Measurements from ENCODE around the gene LMAN1.

The LMAN1 gene

GRCh38 chr18:59344996-59345395 lies 14.1 kb downstream of the LMAN1 start:
- TF ChIP-seq Cebpa-rat (IDR thresholded peaks at IDR 0.05), result no peak

GRCh38 chr18:59343926-59344325 lies 15.1 kb downstream of the LMAN1 start:
- Histone ChIP-seq H3K4me3 (no peak overlapping the region), H3K27ac (no peak overlapping the region), H3K9me3 (peaks cover 23% of the 10 kb centered on the region; the same call in 1 of the 2 replicates), H3K4me1 (no peaks in the 10 kb centered on the region), H3K36me3 (peaks cover 99% of the 10 kb centered on the region), H3K27me3 (no peaks in the 10 kb centered on the region), H3K9ac (no peak overlapping the region), H4K20me1 (peaks cover 9% of the 10 kb centered on the region), H3K4me2 (no peak overlapping the region)
- no peak for TF ChIP-seq Cebpa-rat (IDR thresholded peaks at IDR 0.05)

More at GRCh38 chr18:59344996-59345395, 14.1 kb downstream of the LMAN1 start:
- Histone ChIP-seq H3K36me3 (peaks cover 98% of the 10 kb centered on the region), H3K9ac (no peak overlapping the region), H3K9me3 (peaks cover 23% of the 10 kb centered on the region; the same call in 1 of the 2 replicates), H4K20me1 (peaks cover 1% of the 10 kb centered on the region), H3K27me3 (no peaks in the 10 kb centered on the region), H3K4me2 (no peak overlapping the region), H3K4me3 (no peak overlapping the region), H3K27ac (no peak overlapping the region), H3K4me1 (no peaks in the 10 kb centered on the region)

GRCh38 chr18:59340817-59341216 lies 18.2 kb downstream of the LMAN1 start:
- Histone ChIP-seq H3K4me1 (no peaks in the 10 kb centered on the region), H3K4me3 (no peak overlapping the region), H4K20me1 (peaks cover 9% of the 10 kb centered on the region), H3K27ac (no peak overlapping the region), H3K9ac (no peak overlapping the region), H3K36me3 (peaks cover 97% of the 10 kb centered on the region), H3K9me3 (peaks cover 20% of the 10 kb centered on the region; the same call in 1 of the 2 replicates), H3K4me2 (no peak overlapping the region), H3K27me3 (no peaks in the 10 kb centered on the region)
- no peak for TF ChIP-seq Cebpa-rat (IDR thresholded peaks at IDR 0.05)

- peaks cover 97% of the 10 kb centered on the region for H3K36me3 ChIP-seq
- no peak overlapping the region for H3K9ac ChIP-seq
- no peak overlapping the region for H3K4me2 ChIP-seq
- no peak for TF ChIP-seq Cebpa-rat (IDR thresholded peaks at IDR 0.05)
- H3K4me3 ChIP-seq, result no peak overlapping the region
- H3K27ac ChIP-seq, result no peak overlapping the region
- H3K27me3 ChIP-seq, result no peaks in the 10 kb centered on the region
- peaks cover 20% of the 10 kb centered on the region; the same call in 1 of the 2 replicates for H3K9me3 ChIP-seq
- peaks cover 13% of the 10 kb centered on the region for H4K20me1 ChIP-seq
- no peaks in the 10 kb centered on the region for H3K4me1 ChIP-seq
These were observed 18.8 kb downstream of the LMAN1 start for GRCh38 chr18:59340312-59340711.

- no peaks in the 10 kb centered on the region for H3K27me3 ChIP-seq
- H3K36me3 ChIP-seq, result peaks cover 92% of the 10 kb centered on the region
- no peak overlapping the region for H3K27ac ChIP-seq
- peaks cover 16% of the 10 kb centered on the region; the same call in 1 of the 2 replicates for H4K20me1 ChIP-seq
- H3K4me2 ChIP-seq, result no peak overlapping the region
- no peaks in the 10 kb centered on the region for H3K4me1 ChIP-seq
- no peak for TF ChIP-seq Cebpa-rat (IDR thresholded peaks at IDR 0.05)
- no peak overlapping the region for H3K9ac ChIP-seq
- no peak overlapping the region for H3K4me3 ChIP-seq
- no peaks in the 10 kb centered on the region for H3K9me3 ChIP-seq
These were observed 26.1 kb downstream of the LMAN1 start for GRCh38 chr18:59332986-59333385.

GRCh38 chr18:59328683-59329082 lies 30.4 kb downstream of the LMAN1 start:
- Histone ChIP-seq H3K4me1 (no peaks in the 10 kb centered on the region), H3K27ac (no peak overlapping the region), H3K4me2 (no peak overlapping the region), H3K9me3 (no peaks in the 10 kb centered on the region), H3K36me3 (peaks cover 74% of the 10 kb centered on the region), H3K4me3 (no peak overlapping the region), H3K9ac (no peak overlapping the region), H3K27me3 (no peaks in the 10 kb centered on the region), H4K20me1 (no peaks in the 10 kb centered on the region)
- no peak for TF ChIP-seq Cebpa-rat (IDR thresholded peaks at IDR 0.05)

GRCh38 chr18:59325965-59326364 lies 33.1 kb downstream of the LMAN1 start:
- Histone ChIP-seq H3K27ac (no peak overlapping the region), H3K9ac (no peak overlapping the region), H3K9me3 (no peaks in the 10 kb centered on the region), H3K4me2 (no peak overlapping the region), H3K36me3 (peaks cover 50% of the 10 kb centered on the region), H3K4me1 (no peaks in the 10 kb centered on the region), H4K20me1 (no peaks in the 10 kb centered on the region), H3K4me3 (no peak overlapping the region), H3K27me3 (no peaks in the 10 kb centered on the region)
- no peak for TF ChIP-seq Cebpa-rat (IDR thresholded peaks at IDR 0.05)

- no peaks in the 10 kb centered on the region for H3K4me1 ChIP-seq
- peaks cover 38% of the 10 kb centered on the region for H3K36me3 ChIP-seq
- no peaks in the 10 kb centered on the region for H3K27me3 ChIP-seq
- no peaks in the 10 kb centered on the region for H3K9me3 ChIP-seq
- H3K4me3 ChIP-seq, result no peak overlapping the region
- no peaks in the 10 kb centered on the region for H4K20me1 ChIP-seq
- H3K4me2 ChIP-seq, result no peak overlapping the region
- H3K9ac ChIP-seq, result no peak overlapping the region
- no peak overlapping the region for H3K27ac ChIP-seq
- TF ChIP-seq Cebpa-rat (IDR thresholded peaks at IDR 0.05), result no peak
These were observed 34.5 kb downstream of the LMAN1 start for GRCh38 chr18:59324623-59324971.

- H4K20me1 ChIP-seq, result no peaks in the 10 kb centered on the region
- H3K4me3 ChIP-seq, result no peak overlapping the region
- no peaks in the 10 kb centered on the region for H3K4me1 ChIP-seq
- no peak overlapping the region for H3K27ac ChIP-seq
- no peaks in the 10 kb centered on the region for H3K9me3 ChIP-seq
- no peak overlapping the region for H3K9ac ChIP-seq
- no peaks in the 10 kb centered on the region for H3K27me3 ChIP-seq
- TF ChIP-seq Cebpa-rat (IDR thresholded peaks at IDR 0.05), result no peak
- peaks cover 33% of the 10 kb centered on the region for H3K36me3 ChIP-seq
- no peak overlapping the region for H3K4me2 ChIP-seq
These were observed 35.0 kb downstream of the LMAN1 start for GRCh38 chr18:59323931-59324622.

GRCh38 chr18:59318460-59319050 lies 40.5 kb downstream of the LMAN1 start, which contains the start of gene CPLX4:
TSS of gene CPLX4 (minus strand) at chr18:59318649. CDS start at chr18:59318462, 187 bp downstream.
- no peak for TF ChIP-seq Cebpa-rat (IDR thresholded peaks at IDR 0.05)
- Histone ChIP-seq H3K9ac (no peak within 1 kb of the TSS), H3K4me2 (no peak within 1 kb of the TSS), H3K4me1 (no peaks in the 10 kb centered on the region), H3K36me3 (no peaks in the 10 kb centered on the region), H4K20me1 (no peaks in the 10 kb centered on the region), H3K27me3 (no peaks in the 10 kb centered on the region), H3K4me3 (no peak within 1 kb of the TSS), H3K9me3 (no peaks in the 10 kb centered on the region), H3K27ac (no peak within 1 kb of the TSS)
